Neural progenitor cell (in vitro differentiated cells): ENCODE data around the gene STX8. TPM values are rescaled to one million over a fixed set of nuclear protein-coding genes. Genes with fewer than 3 reads are reported as not detected.
A peak's percentile ranks its signal among the peaks of the same experiment; 100 is the strongest.

Source experiments
- DNase-seq: peaks from one replicate; pipeline ENCODE4 v3.0.0-alpha.2; 2016; ENCODE audit warnings: low spot score
- H2AFZ ChIP-seq: fragments of 200-600 bp; sonication (generic); replicated peaks from 2 replicates; pipeline ENCODE4 v1.6.1; 2016; ENCODE audit warnings: antibody characterized with exemption
- H3F3A ChIP-seq: fragments of 200-600 bp; sonication (generic); 2 replicates; pipeline ENCODE4 v1.6.1; 2016; ENCODE audit warnings: antibody characterized with exemption, low read depth
- H3K27ac ChIP-seq: fragments of 200-600 bp; sonication (generic); 2 replicates; pipeline ENCODE4 v1.5.1; 2016; ENCODE audit warnings: mild to moderate bottlenecking
- H3K27me3 ChIP-seq: fragments of 200-600 bp; sonication (generic); 2 replicates; pipeline ENCODE4 v1.6.1; 2016; ENCODE audit warnings: mild to moderate bottlenecking, moderate library complexity
- H3K36me3 ChIP-seq: fragments of 200-600 bp; sonication (generic); 2 replicates; pipeline ENCODE4 v1.5.1; 2016
- H3K4me1 ChIP-seq: fragments of 200-600 bp; sonication (generic); 2 replicates; pipeline ENCODE4 v1.6.1; 2016; ENCODE audit warnings: mixed run types
- H3K4me2 ChIP-seq: fragments of 200-600 bp; sonication (generic); 2 replicates; pipeline ENCODE4 v1.6.1; 2016
- H3K4me3 ChIP-seq: fragments of 200-600 bp; sonication (generic); 2 replicates; pipeline ENCODE4 v1.5.1; 2016
- H3K79me2 ChIP-seq: fragments of 200-600 bp; sonication (generic); 2 replicates; pipeline ENCODE4 v1.6.1; 2016; ENCODE audit warnings: low read depth
- H3K9ac ChIP-seq: fragments of 200-600 bp; sonication (generic); 2 replicates; pipeline ENCODE4 v1.6.1; 2016
- H3K9me3 ChIP-seq: fragments of 200-600 bp; sonication (generic); 2 replicates; pipeline ENCODE4 v1.5.1; 2016; ENCODE audit warnings: low read depth
- H4K20me1 ChIP-seq: fragments of 200-600 bp; sonication (generic); 2 replicates; pipeline ENCODE4 v1.6.1; 2016; ENCODE audit warnings: low read depth
- H3K27ac Mint-ChIP-seq: 3 replicates; pipeline ENCODE4 v1.8.0; 2021; ENCODE audit warnings: mixed read lengths
- H3K27me3 Mint-ChIP-seq: 2 replicates; pipeline ENCODE4 v1.8.0; 2022; ENCODE audit warnings: low read depth, mild to moderate bottlenecking, inconsistent platforms, moderate library complexity, mixed read lengths; ENCODE audit not compliant: insufficient read depth
- H3K36me3 Mint-ChIP-seq: 3 replicates; pipeline ENCODE4 v1.8.0; 2021; ENCODE audit warnings: mixed read lengths
- H3K4me1 Mint-ChIP-seq: 3 replicates; pipeline ENCODE4 v1.8.0; 2021; ENCODE audit warnings: mixed read lengths
- H3K4me3 Mint-ChIP-seq: 3 replicates; pipeline ENCODE4 v1.8.0; 2021; ENCODE audit warnings: mild to moderate bottlenecking, moderate library complexity, mixed read lengths
- H3K9me3 Mint-ChIP-seq: 3 replicates; pipeline ENCODE4 v1.8.0; 2020; ENCODE audit warnings: mixed read lengths
- EZH2 ChIP-seq: fragments of 200-600 bp; sonication (generic); IDR thresholded peaks from 2 replicates; pipeline ENCODE4 v1.6.1; 2017; ENCODE audit warnings: antibody characterized with exemption, mild to moderate bottlenecking, moderate library complexity
- EZH2phosphoT487 ChIP-seq: fragments of 200-600 bp; sonication (generic); IDR thresholded peaks from 2 replicates; pipeline ENCODE4 v1.6.1; 2017; ENCODE audit warnings: antibody characterized with exemption
- total RNA-seq: library from RNA; depleted of rRNA; stranded (reverse); fragments of >200 nt; gene quantifications from 2 replicates; pipeline ENCODE4 v1.2.3, GENCODE V29; 2015; ENCODE audit warnings: low replicate concordance
- TF ChIP-seq, protein P1 (sequence below): fragments of 200-600 bp; sonication (generic); IDR thresholded peaks from 2 replicates; pipeline ENCODE4 v1.5.1; 2017; ENCODE audit warnings: antibody characterized with exemption, mild to moderate bottlenecking

STX8 gene
- total RNA-seq, 1 donor from 2014 or later = 79.7 TPM

- Histone ChIP-seq H3K9me3 (peaks cover 3% of the 10 kb centered on the region), H3K4me3 (no peak overlapping the region), H3F3A (peaks cover 20% of the 10 kb centered on the region), H2AFZ (no peak overlapping the region), H3K79me2 (no peaks in the 10 kb centered on the region), H3K4me2 (peak overlapping the region; percentile 50), H3K27ac (peak overlapping the region; percentile 12), H3K36me3 (no peaks in the 10 kb centered on the region), H3K9ac (no peak overlapping the region), H3K4me1 (peaks cover 21% of the 10 kb centered on the region), H4K20me1 (no peaks in the 10 kb centered on the region), H3K27me3 (no peaks in the 10 kb centered on the region)
- no peak for DNase-seq
- Mint-ChIP-seq H3K4me3 (no peak overlapping the region), H3K4me1 (peaks cover 26% of the 10 kb centered on the region), H3K27me3 (no peaks in the 10 kb centered on the region), H3K27ac (peak overlapping the region; percentile 81), H3K9me3 (peaks cover 17% of the 10 kb centered on the region), H3K36me3 (peaks cover 9% of the 10 kb centered on the region)
- TF ChIP-seq, protein P1, sequence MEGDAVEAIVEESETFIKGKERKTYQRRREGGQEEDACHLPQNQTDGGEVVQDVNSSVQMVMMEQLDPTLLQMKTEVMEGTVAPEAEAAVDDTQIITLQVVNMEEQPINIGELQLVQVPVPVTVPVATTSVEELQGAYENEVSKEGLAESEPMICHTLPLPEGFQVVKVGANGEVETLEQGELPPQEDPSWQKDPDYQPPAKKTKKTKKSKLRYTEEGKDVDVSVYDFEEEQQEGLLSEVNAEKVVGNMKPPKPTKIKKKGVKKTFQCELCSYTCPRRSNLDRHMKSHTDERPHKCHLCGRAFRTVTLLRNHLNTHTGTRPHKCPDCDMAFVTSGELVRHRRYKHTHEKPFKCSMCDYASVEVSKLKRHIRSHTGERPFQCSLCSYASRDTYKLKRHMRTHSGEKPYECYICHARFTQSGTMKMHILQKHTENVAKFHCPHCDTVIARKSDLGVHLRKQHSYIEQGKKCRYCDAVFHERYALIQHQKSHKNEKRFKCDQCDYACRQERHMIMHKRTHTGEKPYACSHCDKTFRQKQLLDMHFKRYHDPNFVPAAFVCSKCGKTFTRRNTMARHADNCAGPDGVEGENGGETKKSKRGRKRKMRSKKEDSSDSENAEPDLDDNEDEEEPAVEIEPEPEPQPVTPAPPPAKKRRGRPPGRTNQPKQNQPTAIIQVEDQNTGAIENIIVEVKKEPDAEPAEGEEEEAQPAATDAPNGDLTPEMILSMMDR = no peak
- TF ChIP-seq EZH2phosphoT487 (no peak), EZH2 (no peak)
Observed at GRCh38 chr17:9321890-9322289, 253.7 kb downstream of the STX8 start.

DNA sequence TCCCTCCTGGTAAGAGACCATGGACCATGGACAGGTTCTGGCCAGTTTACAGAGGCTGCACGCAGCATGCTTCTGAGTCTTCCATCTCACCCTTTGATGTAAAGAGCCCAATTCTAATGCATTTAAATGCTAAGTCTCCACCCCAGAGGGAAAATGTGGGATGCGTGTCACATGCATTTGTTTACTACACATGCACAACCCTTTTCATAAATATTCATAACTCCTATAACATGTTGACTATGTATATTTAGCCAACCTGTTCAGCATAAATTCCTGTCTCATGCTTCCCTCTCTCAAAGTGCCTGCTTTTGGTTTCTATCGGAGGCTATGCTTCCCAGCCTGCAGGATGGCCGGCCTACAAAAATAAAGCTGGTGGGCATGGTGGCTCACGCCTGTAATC, 260.3 kb downstream of the STX8 start:
- peaks cover 3% of the 10 kb centered on the region for H3K9me3 ChIP-seq

DNA sequence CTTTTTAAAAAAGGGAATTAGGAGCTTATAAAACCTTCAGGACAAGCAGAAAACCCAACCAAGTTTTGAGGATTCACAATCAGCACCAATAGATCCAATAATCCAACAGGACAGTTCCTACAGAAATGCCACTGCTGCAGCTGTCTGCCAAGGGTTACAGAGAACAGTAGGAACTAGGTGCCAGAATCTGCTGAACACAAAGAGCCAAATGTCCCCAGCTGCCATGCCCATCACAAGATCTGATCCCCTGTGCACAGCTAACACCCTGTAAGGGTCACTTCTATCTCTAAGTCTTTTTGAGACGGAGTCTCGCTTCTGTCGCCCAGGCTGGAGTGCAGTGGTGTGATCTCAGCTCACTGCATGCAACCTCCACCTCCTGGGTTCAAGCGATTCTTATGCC, 262.3 kb downstream of the STX8 start:
- Histone ChIP-seq H3K4me2 (no peak overlapping the region), H4K20me1 (no peaks in the 10 kb centered on the region), H3K27ac (no peak overlapping the region), H3K9me3 (no peaks in the 10 kb centered on the region), H3K9ac (no peak overlapping the region), H3K79me2 (no peaks in the 10 kb centered on the region), H3K4me3 (no peak overlapping the region), H3K4me1 (peaks cover 22% of the 10 kb centered on the region), H3K27me3 (no peaks in the 10 kb centered on the region), H3F3A (peaks cover 23% of the 10 kb centered on the region), H3K36me3 (no peaks in the 10 kb centered on the region), H2AFZ (no peak overlapping the region)
- Mint-ChIP-seq H3K4me3 (no peak overlapping the region), H3K36me3 (peaks cover 4% of the 10 kb centered on the region), H3K27ac (no peak overlapping the region), H3K9me3 (peaks cover 9% of the 10 kb centered on the region), H3K4me1 (peaks cover 13% of the 10 kb centered on the region), H3K27me3 (no peaks in the 10 kb centered on the region)
- no peak for TF ChIP-seq EZH2
- no peak for TF ChIP-seq EZH2phosphoT487
- DNase-seq = no peak

More for the DNA sequence above, 260.3 kb downstream of the STX8 start:
- no peak overlapping the region for H3K27ac Mint-ChIP-seq
- H3K79me2 ChIP-seq = no peaks in the 10 kb centered on the region
- H3K36me3 Mint-ChIP-seq = peaks cover 7% of the 10 kb centered on the region
- peaks cover 2% of the 10 kb centered on the region for H3K4me1 ChIP-seq
- no peak overlapping the region for H2AFZ ChIP-seq
- no peak overlapping the region for H3K9ac ChIP-seq
- H3K27me3 ChIP-seq = no peaks in the 10 kb centered on the region
- H3K27ac ChIP-seq = no peak overlapping the region
- H3K9me3 Mint-ChIP-seq = peaks cover 18% of the 10 kb centered on the region
- no peak for DNase-seq
- H3F3A ChIP-seq = peaks cover 5% of the 10 kb centered on the region
- TF ChIP-seq EZH2phosphoT487 (no peak), EZH2 (no peak)
- TF ChIP-seq, protein P1 = no peak
- H3K4me3 Mint-ChIP-seq = no peak overlapping the region
- no peaks in the 10 kb centered on the region for H3K27me3 Mint-ChIP-seq
- H3K4me3 ChIP-seq = no peak overlapping the region
- H3K36me3 ChIP-seq = no peaks in the 10 kb centered on the region
- H4K20me1 ChIP-seq = no peaks in the 10 kb centered on the region
- H3K4me2 ChIP-seq = no peak overlapping the region
- peaks cover under 1% of the 10 kb centered on the region for H3K4me1 Mint-ChIP-seq

GRCh38 chr17:9309216-9309615, 266.4 kb downstream of the STX8 start:
- no peak overlapping the region for H3K4me3 Mint-ChIP-seq
- Histone ChIP-seq H3K9ac (no peak overlapping the region), H3F3A (peaks cover 38% of the 10 kb centered on the region), H3K4me2 (peak overlapping the region; percentile 81), H2AFZ (no peak overlapping the region), H3K4me1 (peaks cover 34% of the 10 kb centered on the region), H3K9me3 (no peaks in the 10 kb centered on the region), H3K27ac (peak overlapping the region; percentile 85), H4K20me1 (no peaks in the 10 kb centered on the region), H3K27me3 (no peaks in the 10 kb centered on the region), H3K79me2 (no peaks in the 10 kb centered on the region), H3K4me3 (peak overlapping the region; percentile 25), H3K36me3 (no peaks in the 10 kb centered on the region)
- no peaks in the 10 kb centered on the region for H3K36me3 Mint-ChIP-seq
- H3K27me3 Mint-ChIP-seq = peaks cover 2% of the 10 kb centered on the region
- peak; percentile 64 for DNase-seq
- TF ChIP-seq EZH2phosphoT487 = no peak
- TF ChIP-seq, protein P1 = no peak
- no peak for TF ChIP-seq EZH2
- no peak overlapping the region for H3K27ac Mint-ChIP-seq
- H3K4me1 Mint-ChIP-seq = peaks cover 25% of the 10 kb centered on the region
- no peaks in the 10 kb centered on the region for H3K9me3 Mint-ChIP-seq
